DMS 273 (cell line): ENCODE data around the gene EIF2S1.
"Not testable (repeated sequence)": the region's sequence is repeated elsewhere in the genome, so short reads cannot be mapped to it uniquely, and the experiment has no call there.

Experiments used
- DNase-seq: peaks from one replicate; lab custom pipeline; 2025; ENCODE audit not compliant: unreplicated experiment; lab: John Stamatoyannopoulos, UW

The EIF2S1 gene

DNA sequence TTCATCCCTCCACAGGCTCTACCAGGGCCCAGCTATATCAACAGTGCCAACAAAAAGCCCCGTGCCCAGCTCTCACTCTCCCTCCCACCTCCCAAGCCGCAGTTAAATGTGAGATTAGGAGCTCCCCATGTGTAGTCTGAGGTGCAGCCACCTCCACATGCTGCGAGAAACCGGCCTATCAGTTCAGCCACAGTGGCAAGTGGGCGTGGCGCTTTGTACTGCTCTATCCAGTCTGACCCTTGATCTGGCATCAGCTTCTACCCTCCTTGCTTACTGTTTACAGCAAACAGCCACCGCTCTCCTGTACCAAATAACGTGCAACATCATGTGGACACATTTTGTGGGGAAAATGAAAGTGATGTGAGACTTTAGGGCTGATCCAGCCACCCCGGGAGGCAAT lies 50.2 kb downstream of the EIF2S1 start:
- DNase-seq = no peak

DNA sequence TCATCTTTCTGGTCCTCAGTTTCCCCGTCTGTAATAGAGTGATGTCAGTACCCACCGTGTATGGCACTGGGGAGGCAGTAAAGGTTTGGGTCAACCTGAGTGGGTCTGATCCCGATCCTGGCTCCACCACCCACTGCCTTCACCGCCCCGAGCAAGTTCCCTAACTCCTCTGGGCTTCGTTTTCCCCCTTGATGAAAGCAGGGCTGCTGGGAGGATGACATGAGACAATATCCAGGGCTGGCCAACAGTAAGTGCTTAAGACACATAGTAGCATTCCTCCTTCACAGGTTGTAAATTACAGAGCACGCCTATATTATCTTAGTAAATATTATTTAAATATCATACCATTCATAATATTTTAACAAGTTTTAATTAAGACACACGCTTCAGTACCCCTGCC lies 51.2 kb downstream of the EIF2S1 start:
- DNase-seq = no peak

DNA sequence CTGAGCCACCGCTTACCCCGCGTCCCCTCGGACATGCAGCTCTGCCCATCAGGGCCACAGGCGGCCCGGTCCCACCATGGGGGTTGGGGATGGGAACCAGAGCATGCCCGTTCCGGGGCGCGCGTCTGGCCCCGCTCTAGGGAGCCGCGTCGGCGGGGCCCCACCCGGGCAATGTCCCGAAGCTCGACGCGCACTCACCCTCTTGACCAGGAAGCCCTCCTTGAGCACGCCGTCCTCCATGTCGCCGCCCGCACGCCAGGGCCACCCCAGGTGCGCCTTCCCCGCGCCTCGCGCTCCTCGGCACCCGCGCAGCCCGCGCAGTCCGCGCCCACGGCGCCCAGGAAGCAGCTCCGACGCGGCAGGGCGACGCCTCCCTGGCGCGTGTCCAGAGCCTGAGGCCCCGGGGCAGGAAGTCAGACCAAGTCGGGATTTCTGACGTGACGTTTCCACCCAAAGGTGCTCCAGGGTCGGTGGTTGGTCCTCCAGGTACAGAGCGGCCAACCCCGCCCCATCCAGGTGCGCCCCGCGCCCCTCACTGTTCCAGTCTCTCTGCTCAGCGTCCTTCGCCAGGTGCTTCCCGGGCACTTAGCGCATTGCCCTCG lies 51.8 kb downstream of the EIF2S1 start, which contains the start of gene PLEK2:
PLEK2 (minus strand) TSS at position 346 of the 602 bp plus-strand sequence; CDS start at position 240, 106 bp downstream.
- peak; percentile 51 for DNase-seq

DNA sequence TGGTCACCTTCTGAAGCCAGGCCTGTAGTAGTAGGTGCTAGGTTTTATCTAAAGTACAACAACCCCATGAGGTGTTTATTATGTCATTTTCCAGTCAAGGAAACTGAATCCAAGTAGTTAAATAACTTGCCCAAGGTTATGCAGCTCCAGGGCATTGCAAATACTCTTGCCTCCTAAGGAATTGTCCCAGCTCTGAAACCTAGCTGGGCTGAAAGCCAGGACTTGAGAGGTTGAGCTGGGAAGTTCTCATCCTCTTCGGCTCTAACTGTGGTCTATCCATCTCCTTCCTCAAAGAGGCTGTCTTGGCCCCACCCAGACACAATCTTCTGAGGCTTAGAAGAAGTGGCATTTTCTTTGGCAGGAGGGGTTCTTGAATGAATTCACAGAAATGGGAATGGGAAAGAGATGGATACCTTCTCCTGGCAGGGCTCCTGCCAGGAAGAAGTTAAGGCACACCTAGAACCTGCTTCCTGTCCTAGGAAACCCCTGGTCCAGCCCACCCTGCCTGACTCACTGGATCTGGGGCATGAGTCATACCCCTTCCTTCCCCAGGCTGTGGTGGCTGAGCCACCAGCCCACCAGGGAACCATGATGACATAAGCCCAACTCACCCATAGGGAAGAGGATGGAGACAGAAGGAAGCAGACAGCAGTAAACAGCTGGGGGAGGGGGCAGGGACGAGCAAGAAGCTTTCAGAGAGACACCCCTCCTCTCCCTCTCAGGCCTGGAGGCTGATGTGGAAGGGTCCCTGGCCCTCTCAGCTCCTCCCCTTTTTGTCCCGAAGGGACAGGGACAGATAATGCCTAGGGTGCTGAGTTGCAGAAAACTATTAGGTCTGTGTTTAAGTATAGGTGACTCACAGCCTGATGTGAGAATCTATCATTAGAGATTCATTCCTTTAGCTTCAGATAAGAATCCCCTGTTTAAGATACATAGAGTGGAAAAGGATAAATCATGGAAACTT lies 54.0 kb downstream of the EIF2S1 start:
- peak; percentile 18 for DNase-seq

DNA sequence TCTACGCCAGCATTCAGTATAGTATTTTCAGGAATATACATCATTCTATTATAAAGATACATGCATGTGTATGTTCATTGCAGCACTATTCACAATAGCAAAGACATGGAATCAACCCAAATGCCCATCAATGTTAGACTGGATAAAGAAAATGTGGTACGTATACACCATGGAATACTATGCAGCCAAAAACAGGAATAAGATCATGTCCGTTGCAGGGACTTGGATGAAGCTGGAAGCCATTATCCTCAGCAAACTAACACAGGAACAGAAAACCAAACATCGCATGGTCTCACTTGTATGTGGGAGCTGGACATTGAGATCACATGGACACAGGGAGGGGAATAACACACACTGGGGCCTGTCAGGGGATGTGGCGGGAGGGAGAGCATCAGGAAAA lies 55.5 kb downstream of the EIF2S1 start:
- not testable (repeated sequence) for DNase-seq

DNA sequence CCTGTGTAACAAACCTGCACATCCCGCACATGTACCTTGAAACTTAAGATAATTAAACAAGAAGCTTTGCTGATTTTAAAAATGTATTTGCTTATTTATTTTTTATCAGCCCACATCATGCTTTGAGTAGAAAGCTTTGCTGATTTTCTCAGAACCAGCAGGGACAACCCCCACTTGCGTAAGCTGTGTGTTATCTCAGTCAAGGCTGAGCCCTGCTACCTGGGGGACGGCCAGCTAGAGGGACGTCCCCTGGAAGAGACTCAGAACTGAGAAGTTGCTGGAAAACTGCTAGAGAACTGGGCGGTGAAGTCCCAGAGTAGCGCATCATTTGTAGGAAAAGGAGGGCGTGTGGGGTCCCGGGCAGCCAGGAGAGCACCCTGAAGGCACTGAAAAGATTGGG lies 56.0 kb downstream of the EIF2S1 start:
- no peak for DNase-seq

DNA sequence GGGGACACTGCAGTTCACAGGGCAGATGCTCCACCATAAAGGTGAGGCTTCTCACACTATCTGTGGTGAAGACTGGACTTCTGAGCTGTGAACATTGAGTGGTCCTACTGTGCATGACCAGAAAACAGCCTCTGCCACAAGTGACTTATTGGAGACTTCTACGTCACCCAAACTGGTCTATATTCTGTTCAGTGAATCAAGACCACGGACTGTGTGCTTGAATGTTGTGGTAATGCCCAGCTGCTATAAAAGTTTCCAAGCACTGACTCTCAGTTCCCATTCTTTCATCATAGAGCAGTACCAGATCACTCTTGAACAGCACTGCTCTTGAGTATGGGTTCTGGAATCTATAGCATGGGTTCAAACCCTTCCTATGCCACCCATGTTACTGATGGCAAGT lies 56.7 kb downstream of the EIF2S1 start:
- DNase-seq = no peak

DNA sequence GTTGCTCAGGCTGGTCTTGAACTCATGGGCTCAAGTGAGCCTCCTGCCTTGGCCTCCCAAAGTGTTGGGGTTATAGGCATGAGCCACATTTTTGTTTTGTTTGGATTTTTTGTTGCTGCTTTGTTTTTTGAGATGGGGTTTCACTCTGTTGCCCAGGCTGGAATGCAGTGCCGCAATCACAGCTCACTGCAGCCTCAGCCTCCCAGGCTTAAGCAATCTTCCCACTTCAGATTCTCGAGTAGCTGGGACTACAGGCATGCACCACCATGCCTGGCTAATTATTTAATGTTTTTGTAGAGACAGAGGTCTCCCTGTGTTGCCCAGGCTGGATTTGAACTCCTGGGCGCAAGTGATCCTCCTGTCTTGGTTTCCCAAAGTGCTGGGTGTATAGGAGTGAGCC lies 57.5 kb downstream of the EIF2S1 start:
- DNase-seq = no peak

DNA sequence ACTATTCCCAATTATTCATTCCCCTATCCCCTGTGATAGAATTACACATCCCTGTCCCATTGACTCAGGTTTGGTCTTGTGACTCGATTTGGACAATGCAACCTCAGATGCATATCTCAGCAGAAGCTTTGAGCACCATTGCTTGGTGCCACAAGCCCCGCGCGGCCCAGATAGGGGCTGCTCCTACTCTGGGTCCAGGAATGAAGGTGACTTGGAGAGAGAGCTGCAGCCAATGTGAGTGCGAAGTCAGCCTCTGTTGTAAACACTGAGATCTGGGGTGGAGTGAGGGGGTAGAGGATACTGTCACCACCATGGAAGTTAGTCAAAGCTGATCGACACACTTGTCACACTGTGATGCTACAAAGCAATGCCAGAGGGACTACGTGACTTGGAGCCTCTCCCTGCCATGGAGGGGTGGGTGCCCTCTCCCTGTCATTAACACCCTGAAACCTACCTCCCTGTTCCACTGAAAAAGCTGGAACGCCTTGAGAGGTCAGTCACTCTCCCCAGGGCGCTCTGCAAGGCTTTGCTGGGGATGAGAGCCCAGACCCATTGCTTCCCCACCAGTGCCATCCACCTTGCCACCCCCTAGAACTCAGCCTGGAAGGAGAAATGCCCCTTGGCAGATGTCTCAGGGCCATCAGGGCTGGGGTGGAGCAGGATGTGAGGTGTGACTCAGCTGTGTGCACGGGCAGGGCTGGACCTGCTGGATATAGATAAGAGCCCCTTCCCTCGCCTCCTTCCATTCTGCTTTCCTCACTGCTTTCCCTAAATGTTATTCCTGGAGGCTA lies 58.5 kb downstream of the EIF2S1 start:
- no peak for DNase-seq

DNA sequence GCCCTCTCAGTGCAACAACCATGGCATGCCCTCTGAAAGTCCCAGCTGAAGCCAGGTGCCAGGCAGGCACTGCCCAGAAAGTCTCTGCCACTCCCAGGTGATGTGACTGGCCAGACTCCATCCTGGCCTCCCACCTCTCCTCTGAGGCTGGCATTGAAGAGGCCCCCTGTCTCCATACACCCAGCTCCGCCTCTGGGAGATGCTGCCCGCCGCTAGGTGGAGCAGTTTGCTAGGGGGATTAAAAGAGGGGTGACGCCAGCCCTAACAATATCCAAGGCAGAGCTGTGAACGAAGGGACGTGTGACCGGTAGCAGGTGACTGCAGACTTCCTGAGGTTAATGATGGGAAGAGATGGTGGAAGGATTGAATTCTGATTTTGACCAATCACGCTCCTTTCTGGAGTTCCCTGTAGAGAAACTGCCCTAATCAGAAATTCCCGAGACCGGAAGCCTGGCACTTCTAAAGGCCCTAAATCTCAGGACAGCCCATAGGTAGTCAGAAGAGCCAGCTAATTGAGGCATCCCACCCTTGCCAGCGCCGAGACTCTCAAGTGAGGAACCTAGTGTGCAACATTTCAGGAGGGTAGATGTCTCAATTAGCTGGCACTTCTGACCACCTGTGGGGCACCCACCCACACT lies 60.1 kb downstream of the EIF2S1 start:
- peak; percentile 57 for DNase-seq

DNA sequence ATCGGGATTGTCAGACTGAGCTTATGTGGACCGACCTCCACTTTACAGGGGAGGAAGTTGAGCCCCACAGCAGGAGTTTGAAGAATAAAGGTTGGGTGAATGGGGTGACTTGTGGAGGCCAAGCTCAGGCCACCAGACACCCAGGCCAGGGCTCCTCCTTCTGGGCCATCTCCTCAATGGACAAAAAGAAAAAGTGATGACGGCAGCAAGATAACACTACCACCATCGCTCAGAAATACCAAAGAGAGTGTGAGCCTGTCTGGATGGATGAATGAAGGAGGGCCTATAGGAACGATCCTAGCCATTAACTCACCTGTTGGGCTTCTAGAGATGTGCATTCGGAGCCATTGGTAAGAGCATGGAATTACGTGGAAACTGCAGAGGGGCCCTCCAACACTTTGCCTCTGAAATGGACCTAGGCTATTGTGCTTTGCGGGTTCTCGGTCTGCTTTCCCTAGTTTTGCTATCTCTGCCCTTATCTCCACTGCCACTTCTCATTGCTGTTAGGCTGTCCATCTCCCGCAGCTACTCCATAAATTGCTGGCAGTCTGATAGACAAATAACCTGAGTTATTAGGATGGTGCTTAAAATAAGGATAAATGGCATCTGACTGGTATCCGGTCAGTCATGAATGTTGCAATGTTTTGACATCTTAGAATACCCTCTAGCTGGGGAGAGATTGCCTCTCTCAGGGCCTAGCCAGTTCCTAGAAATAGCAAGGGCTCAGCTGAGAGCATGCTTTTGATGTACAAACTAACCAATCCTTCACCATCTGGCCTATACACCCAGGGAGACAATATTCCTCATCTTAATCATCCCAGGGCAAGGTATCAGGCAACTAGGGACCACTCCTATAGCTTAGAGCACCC lies 61.5 kb downstream of the EIF2S1 start:
- no peak for DNase-seq

DNA sequence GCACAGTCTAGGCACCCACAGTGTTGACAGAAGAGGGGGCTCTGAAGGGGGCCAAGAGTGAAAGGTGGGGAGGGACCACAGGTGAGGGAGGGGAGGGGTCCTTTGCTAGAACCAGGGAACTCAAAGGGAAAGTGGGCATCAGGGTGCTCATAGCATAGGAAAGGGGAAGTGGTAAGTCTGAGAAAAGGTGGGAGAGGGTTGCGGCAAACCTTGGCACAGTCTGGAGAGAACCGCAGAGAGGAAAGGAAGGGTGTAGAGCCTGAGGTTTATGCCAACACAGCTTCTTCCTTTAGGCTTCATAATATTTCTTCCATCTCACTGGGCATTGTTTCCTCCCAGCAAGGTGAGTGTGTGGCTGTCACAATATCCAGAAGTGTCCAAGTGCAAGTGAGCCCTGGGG lies 63.3 kb downstream of the EIF2S1 start:
- no peak for DNase-seq

DNA sequence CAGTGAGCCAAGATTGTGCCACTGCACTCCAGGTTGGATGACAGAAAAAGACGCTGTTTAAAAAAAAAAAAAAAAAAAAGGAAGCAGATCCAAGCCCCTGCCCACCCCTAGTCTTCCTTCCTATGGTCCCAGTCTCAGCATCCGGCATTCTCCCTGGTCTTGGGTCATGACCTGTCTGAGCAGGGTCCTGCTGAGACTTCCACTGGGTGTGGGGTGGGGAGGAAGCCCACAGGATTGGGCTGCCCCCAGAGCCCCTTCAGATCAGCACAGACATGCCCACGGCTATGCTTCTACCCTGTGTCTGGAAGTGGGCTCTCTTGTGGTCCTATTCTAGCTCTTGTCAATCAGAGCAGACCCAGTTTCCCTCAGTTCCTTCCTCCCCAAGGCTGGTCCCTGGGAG lies 64.4 kb downstream of the EIF2S1 start:
- no peak for DNase-seq

DNA sequence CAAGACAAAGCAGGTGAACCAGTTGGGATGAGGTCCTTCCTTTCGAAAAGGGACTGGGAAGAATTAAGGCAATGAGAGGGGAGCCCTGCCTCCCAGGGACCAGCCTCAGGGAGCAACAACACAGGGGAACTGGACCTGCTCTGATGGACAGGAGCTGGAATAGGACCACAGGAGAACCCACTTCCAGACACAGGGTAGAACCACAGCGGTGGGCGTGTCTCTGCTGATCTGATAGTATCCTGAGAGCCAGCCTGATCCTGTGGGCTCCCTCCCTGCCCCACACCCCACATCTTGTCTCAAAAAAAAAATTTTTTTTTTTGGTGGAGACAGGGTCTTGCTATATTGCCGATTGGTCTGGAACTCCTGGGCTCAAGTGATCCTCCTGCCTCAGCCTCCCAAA lies 65.5 kb downstream of the EIF2S1 start:
- DNase-seq = no peak

DNA sequence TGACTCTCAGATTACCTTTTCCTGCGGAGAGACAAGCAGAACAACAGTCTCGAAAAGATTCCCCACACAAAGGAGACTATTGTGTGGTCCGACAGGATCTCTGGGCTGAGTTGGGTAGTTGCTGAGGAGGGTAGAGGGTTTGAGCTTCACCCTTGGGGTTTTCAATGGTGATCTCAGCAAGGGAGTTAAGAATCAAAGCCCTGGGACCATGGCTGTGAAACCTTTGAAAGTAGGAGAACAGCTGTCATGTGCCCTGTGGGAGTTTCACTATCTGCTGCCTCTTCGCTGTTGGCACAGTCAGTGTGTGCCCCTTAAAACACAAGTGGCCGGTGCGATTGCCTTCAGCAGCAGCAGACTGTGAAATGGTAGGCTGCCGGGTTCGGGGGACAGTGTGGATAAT lies 66.0 kb downstream of the EIF2S1 start:
- peak; percentile 32 for DNase-seq

DNA sequence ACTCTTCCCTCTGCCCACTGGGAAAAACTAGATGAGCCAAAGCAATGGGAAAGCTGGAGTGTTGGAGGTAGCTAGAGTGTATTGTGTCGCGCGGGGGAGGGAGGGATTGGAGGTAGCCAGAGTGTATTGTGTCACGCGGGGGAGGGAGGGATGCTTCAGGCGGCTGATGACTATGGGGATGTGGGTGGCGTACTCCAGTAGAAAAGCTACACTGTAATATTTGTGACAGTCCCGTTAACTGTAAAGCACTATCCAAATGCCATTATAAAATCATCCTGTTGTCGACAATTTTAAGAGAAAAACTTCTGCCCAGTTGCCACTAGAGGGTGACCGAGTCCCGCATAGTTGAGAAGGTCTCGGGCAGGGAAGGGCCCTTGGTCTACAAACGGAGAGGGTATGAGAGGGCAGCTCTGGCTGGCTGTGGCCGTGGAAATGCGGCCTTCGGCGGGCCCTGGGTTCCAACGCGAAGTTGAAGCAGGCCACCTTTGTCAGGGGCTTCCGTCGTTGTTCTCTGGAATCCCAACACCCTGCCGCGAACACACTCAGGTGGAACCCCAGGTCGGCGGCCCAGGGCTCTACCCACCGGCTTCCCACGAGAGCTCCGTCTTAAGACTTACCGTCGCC lies 67.0 kb downstream of the EIF2S1 start:
- DNase-seq = peak; percentile 93

DNA sequence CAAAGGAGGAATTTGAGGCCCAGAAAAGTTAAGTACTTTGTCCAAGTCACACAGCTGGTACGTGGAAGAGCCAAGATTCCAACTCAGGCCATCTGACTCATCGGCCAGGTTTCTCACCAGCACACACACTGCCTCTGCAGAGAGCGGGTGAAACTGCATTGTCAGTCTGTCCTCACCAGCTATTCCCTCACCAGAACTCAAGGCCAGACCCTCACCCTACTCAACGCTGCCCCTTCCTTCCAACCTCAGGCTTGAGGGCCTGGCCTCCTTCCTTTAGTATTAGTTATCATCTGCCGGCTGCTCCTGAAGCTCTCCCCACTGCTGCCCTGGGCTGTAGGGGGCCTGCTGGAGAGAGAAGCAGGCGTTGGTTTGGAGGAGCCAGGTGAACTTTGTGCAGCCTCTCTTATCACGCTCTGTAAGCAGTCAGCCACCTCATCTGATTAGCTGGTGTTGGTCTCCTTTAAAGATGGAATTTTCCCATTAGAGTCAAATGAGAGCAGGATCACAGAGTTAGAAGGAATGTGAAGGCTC lies 68.4 kb downstream of the EIF2S1 start:
- DNase-seq = peak; percentile 32

DNA sequence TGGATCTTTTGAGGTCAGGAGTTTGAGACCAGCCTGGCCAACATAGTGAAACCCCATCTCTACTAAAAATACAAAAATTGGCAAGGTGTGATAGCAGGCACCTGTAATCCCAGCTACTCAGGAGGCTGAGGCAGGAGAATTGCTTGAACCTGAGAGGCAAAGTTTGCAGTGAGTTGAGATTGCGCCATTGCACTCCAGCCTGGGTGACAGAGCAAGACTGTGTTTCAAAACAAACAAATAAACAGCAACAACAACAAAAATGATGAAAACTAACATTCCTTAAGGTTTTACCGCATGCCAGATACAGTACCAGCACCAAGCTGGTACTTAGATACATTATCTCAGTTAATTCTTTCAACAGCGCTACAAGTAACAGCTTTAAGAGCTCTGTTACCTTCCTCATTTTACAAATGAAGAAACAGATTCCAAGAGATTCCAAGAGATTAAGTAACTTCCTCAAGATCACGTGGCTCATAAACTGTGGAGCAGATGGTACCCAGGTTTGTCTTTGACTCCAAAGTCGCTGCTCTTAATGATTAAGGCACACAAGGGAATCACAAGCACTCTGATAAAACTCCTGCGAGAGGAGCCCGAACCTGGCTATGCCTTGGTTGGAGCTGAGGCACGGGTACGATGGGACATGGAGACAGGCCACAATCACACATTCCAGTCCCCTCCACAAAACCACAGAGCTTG lies 69.5 kb downstream of the EIF2S1 start:
- DNase-seq = peak; percentile 64

DNA sequence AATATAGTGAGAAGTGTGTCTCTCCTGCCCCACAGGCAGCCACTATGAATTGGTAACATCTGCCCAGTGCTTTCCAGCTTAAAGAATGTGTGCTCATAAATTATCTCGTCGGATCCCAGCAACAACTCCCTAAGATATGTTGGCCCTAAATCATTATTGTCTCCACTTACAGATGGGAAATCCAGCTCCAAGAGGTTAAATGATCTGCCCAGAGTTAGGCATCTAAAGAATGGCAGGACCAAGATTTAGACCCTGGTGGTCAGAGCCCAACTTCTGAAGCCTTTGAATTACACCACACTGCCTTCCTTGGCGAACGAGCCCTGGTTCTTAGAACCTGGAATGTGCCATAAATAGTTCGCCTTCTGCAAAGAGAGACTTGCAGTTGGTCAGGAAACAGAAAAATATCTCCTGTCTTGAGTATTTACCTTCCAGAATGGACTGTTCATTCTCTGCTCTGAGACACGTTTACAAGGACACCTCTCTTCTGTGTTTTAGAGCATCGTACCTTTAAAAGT lies 72.0 kb downstream of the EIF2S1 start:
- DNase-seq = no peak
